ENCODE results near the gene TK1.

Gene TK1

GRCh38 chr17:78133971-78134898 lies 52.6 kb downstream of the TK1 start:
- peak; percentile 51 to 68 for DNase-seq (ENCODE audit: low read depth in 2 of 2)

- DNase-seq (ENCODE audit: low read depth in 2 of 2), result no peak
Observed at GRCh38 chr17:78133179-78133951, 53.5 kb downstream of the TK1 start.

- DNase-seq (ENCODE audit: low read depth in 2 of 2), result no peak
Observed at GRCh38 chr17:78132767-78133178, 54.1 kb downstream of the TK1 start.

- DNase-seq (ENCODE audit: low read depth in 2 of 2), result peak in 1 of 2 donors; percentile 54
Observed at GRCh38 chr17:78132084-78132676, 54.7 kb downstream of the TK1 start.

- no peak for DNase-seq (ENCODE audit: low read depth in 2 of 2)
Observed at GRCh38 chr17:78131172-78132083, 55.4 kb downstream of the TK1 start.

GRCh38 chr17:78130437-78131101 lies 56.3 kb downstream of the TK1 start, which contains the start of gene TMC8:
TMC8 (plus strand) TSS chr17:78130771; CDS start chr17:78131589, 818 bp downstream.
- peak; percentile 62 to 64 for DNase-seq (ENCODE audit: low read depth in 2 of 2)

GRCh38 chr17:78130090-78130436 lies 56.8 kb downstream of the TK1 start:
- DNase-seq (ENCODE audit: low read depth in 2 of 2), result no peak

- DNase-seq (ENCODE audit: low read depth in 2 of 2), result no peak
Observed at GRCh38 chr17:78129351-78130089, 57.3 kb downstream of the TK1 start.

GRCh38 chr17:78128551-78129350 lies 58.1 kb downstream of the TK1 start, which contains the start of gene TMC6:
TMC6 (minus strand) TSS chr17:78128755; CDS start chr17:78126832, 1,923 bp downstream.
- DNase-seq (ENCODE audit: low read depth in 2 of 2), result peak; percentile 55 to 65

GRCh38 chr17:78127888-78128550 lies 58.8 kb downstream of the TK1 start:
- no peak for DNase-seq (ENCODE audit: low read depth in 2 of 2)

- peak in 1 of 2 donors; percentile 54 for DNase-seq (ENCODE audit: low read depth in 2 of 2)
Observed at GRCh38 chr17:78127239-78127887, 59.5 kb downstream of the TK1 start.

GRCh38 chr17:78126895-78127238 lies 60.0 kb downstream of the TK1 start:
- no peak for DNase-seq (ENCODE audit: low read depth in 2 of 2)

GRCh38 chr17:78125976-78126894 lies 60.6 kb downstream of the TK1 start:
- no peak for DNase-seq (ENCODE audit: low read depth in 2 of 2)

- no peak for DNase-seq (ENCODE audit: low read depth in 2 of 2)
Observed at GRCh38 chr17:78125138-78125913, 61.5 kb downstream of the TK1 start.

- DNase-seq (ENCODE audit: low read depth in 2 of 2), result no peak
Observed at GRCh38 chr17:78124836-78125137, 62.1 kb downstream of the TK1 start.

Measured in stimulated activated CD4-positive, alpha-beta T cell treated with anti-CD3 and anti-CD28 coated beads, Interleukin-15, amount 100 ng/mL, for 48 hours (primary cell).